Endothelial cell of umbilical vein (primary cell): ENCODE measurements around the gene COL18A1. TPM values are rescaled to one million over a fixed set of nuclear protein-coding genes. Genes with fewer than 3 reads are reported as not detected.

Experiments
- BruUV-seq: library from RNA; stranded (reverse); fragments of 400-500 nt; replicated peaks from 2 replicates; lab custom pipeline; 2021; lab: Mats Ljungman, UMichigan
- CTCF ChIA-PET: fragments of 300-600, 350-600 bp; sonication (Branson Sonifier 250); formaldehyde crosslinking; loops from one replicate; lab custom pipeline; 2021; ENCODE audit warnings: antibody characterized with exemption, inconsistent platforms; lab: Charles Lee
- POLR2A ChIA-PET: fragments of 300-600, 350-600 bp; sonication (Branson Sonifier 250); formaldehyde crosslinking; loops from one replicate; lab custom pipeline; 2021; ENCODE audit warnings: antibody characterized with exemption, inconsistent platforms; lab: Charles Lee
- DNase-seq: peaks from one replicate; pipeline ENCODE4 v3.0.0-alpha.2; 2011; ENCODE audit warnings: low read depth, low spot score
- FAIRE-seq: peaks from 2 replicates; lab custom pipeline; 2011; peaks lifted over from hg19 to GRCh38; lab: Jason Lieb, UNC
- H2AFZ ChIP-seq: 2 replicates; pipeline ENCODE4 v1.6.0; 2012; ENCODE audit warnings: low read depth, low read length, control low read depth, inconsistent platforms
- H3K27ac ChIP-seq: 2 replicates; pipeline ENCODE4 v1.5.1; 2011; ENCODE audit warnings: low read depth, mild to moderate bottlenecking, control low read depth, low read length, moderate library complexity; ENCODE audit not compliant: insufficient read depth
- H3K27me3 ChIP-seq, 2 experiments: 2 replicates each; pipeline versions ENCODE4 v1.6.0 to v1.6.1; 2011; ENCODE audit warnings: low read length in 2 of 2, mixed read lengths in 1 of 2; ENCODE audit not compliant: control insufficient read depth in 2 of 2, insufficient read depth in 2 of 2
- H3K36me3 ChIP-seq, 2 experiments: 2 replicates in 1 of 2; 3 replicates in 1 of 2; pipeline ENCODE4 v1.5.1; 2011; ENCODE audit warnings: low read length in 2 of 2, mild to moderate bottlenecking in 1 of 2, moderate library complexity in 1 of 2; ENCODE audit not compliant: control insufficient read depth in 2 of 2, insufficient read depth in 2 of 2; ENCODE audit errors: extremely low read depth in 1 of 2
- H3K4me1 ChIP-seq: 3 replicates; pipeline ENCODE4 v1.5.1; 2011; ENCODE audit warnings: mild to moderate bottlenecking, low read length; ENCODE audit not compliant: control insufficient read depth, insufficient read depth; ENCODE audit errors: extremely low read depth
- H3K4me2 ChIP-seq: 2 replicates; pipeline ENCODE4 v1.6.1; 2011; ENCODE audit warnings: low read length, control low read depth, mixed read lengths; ENCODE audit not compliant: insufficient read depth
- H3K4me3 ChIP-seq, 3 experiments: fragments of 200-600 bp in 1 of 3; sonication (generic), shearing (Covaris generic) in 1 of 3; replicated peaks in 1 of 3; 2 replicates each; pipeline ENCODE4 v1.5.1; 2011 to 2016; ENCODE audit warnings: control low read depth in 3 of 3, low read length in 3 of 3, mild to moderate bottlenecking in 2 of 3, inconsistent platforms in 1 of 3, low read depth in 1 of 3, moderate library complexity in 1 of 3; ENCODE audit not compliant: insufficient read depth in 1 of 3
- H3K79me2 ChIP-seq: 2 replicates; pipeline ENCODE4 v1.6.0; 2012; ENCODE audit warnings: low read length, inconsistent platforms; ENCODE audit not compliant: control insufficient read depth, insufficient read depth
- H3K9ac ChIP-seq: replicated peaks from 2 replicates; pipeline ENCODE3; 2011; ENCODE audit warnings: low read length, control low read depth; ENCODE audit not compliant: insufficient read depth; ENCODE audit errors: extremely low read depth
- H3K9me1 ChIP-seq: replicated peaks from 3 replicates; pipeline ENCODE4 v1.6.0; 2011; ENCODE audit warnings: mild to moderate bottlenecking, low read length; ENCODE audit not compliant: control insufficient read depth, insufficient read depth; ENCODE audit errors: extremely low read depth
- H3K9me3 ChIP-seq: replicated peaks from 2 replicates; pipeline ENCODE4 v1.5.1; 2012; ENCODE audit warnings: low read length, inconsistent platforms; ENCODE audit not compliant: control insufficient read depth, insufficient read depth
- H4K20me1 ChIP-seq: replicated peaks from 2 replicates; pipeline ENCODE3; 2011; ENCODE audit warnings: mild to moderate bottlenecking, low read length; ENCODE audit not compliant: control insufficient read depth, insufficient read depth; ENCODE audit errors: extremely low read depth
- CTCF ChIP-seq, 2 donors: IDR thresholded peaks; 1 replicate in 1 of 2; 2 replicates in 1 of 2; pipeline ENCODE4 v1.5.1; 2011; ENCODE audit warnings: low read length in 2 of 2, mild to moderate bottlenecking in 2 of 2, moderate library complexity in 2 of 2, control low read depth in 1 of 2, inconsistent platforms in 1 of 2, low read depth in 1 of 2; ENCODE audit not compliant: insufficient read depth in 1 of 2; ENCODE audit errors: extremely low read depth in 1 of 2
- EZH2 ChIP-seq: IDR thresholded peaks from 2 replicates; pipeline ENCODE4 v1.6.1; 2012; ENCODE audit warnings: borderline replicate concordance, low read depth, mild to moderate bottlenecking, moderate library complexity, low read length, inconsistent platforms; ENCODE audit not compliant: severe bottlenecking
- FOS ChIP-seq: IDR thresholded peaks from 2 replicates; pipeline ENCODE4 v1.6.1; 2011; ENCODE audit warnings: mild to moderate bottlenecking, low read length, moderate library complexity, borderline replicate concordance; ENCODE audit not compliant: insufficient read depth
- GATA2 ChIP-seq: IDR thresholded peaks from 2 replicates; pipeline ENCODE4 v1.7.0; 2011; ENCODE audit warnings: low read depth, mild to moderate bottlenecking, moderate library complexity, mixed read lengths, low read length; ENCODE audit not compliant: insufficient read length, insufficient read depth
- JUN ChIP-seq: IDR thresholded peaks from 2 replicates; pipeline ENCODE4 v1.6.1; 2011; ENCODE audit warnings: borderline replicate concordance, low read depth; ENCODE audit not compliant: insufficient read length, insufficient read depth
- dilution Hi-C: fragments of 300-500 bp; cut with MboI; formaldehyde crosslinking; loops from one replicate; pipeline ENCODE4 v1.15.0; 2019; ENCODE audit warnings: low sequenced_read_pairs; ENCODE audit not compliant: extremely low pct_ligation_motif_present
- intact Hi-C: fragments of 100-400 bp; cut with micrococcal nuclease; formaldehyde crosslinking; loops from one replicate; pipeline ENCODE4 v1.10.0; 2022
- polyA plus RNA-seq, 4 experiments: library from polyadenylated mRNA; depleted of rRNA in 3 of 4; stranded (reverse) in 3 of 4; unstranded in 1 of 4; fragments of >200 nt; gene quantifications; 2 replicates each; pipeline versions ENCODE4 v1.2.1 to v1.2.3, GENCODE V29; 2011 to 2012; ENCODE audit warnings: missing spikeins in 1 of 4
- total RNA-seq: library from RNA; stranded (reverse); gene quantifications from 2 replicates; pipeline ENCODE4 v1.2.3, GENCODE V29; 2021

Gene COL18A1
- total and polyA plus RNA-seq, 2 donors (not counting 3 experiments of a cell fraction or from before 2014, with no cell fraction given), result 198 to 252 TPM

GRCh38 chr21:45473496-45474322 is 68.7 kb downstream of the COL18A1 start:
- Histone ChIP-seq H3K36me3 (peaks cover 6 to 16% of the 10 kb centered on the region in 2 experiments), H3K9ac (no peak overlapping the region), H3K27me3 (no peaks in the 10 kb centered on the region), H3K27ac (no peak overlapping the region), H2AFZ (no peak overlapping the region), H3K4me3 (no peak overlapping the region), H3K9me1 (no peaks in the 10 kb centered on the region), H3K4me1 (peaks cover 28% of the 10 kb centered on the region), H3K79me2 (peaks cover 24% of the 10 kb centered on the region), H3K4me2 (no peak overlapping the region), H3K9me3 (no peaks in the 10 kb centered on the region), H4K20me1 (no peaks in the 10 kb centered on the region)
- POLR2A ChIA-PET, result no interaction called here
- intact Hi-C loops, result loop anchor here (10.0 kb wide), 1 partner anchor 61 kb away; no protein-coding TSS in a partner anchor
- TF ChIP-seq CTCF (IDR thresholded peaks at IDR 0.05; ENCODE audit: extremely low read depth in 1 of 2, insufficient read depth in 1 of 2, low read depth in 1 of 2, low read length in 2 of 2) (no peak), EZH2 (no peak), JUN (no peak), FOS (no peak), GATA2 (no peak)
- CTCF ChIA-PET, result no interaction called here
- no peak for DNase-seq
- no TSS peak for BruUV-seq
- dilution Hi-C loops, result no loop called here
- FAIRE-seq, result no peak
